OCI-LY1 (cell line): Measurements from ENCODE around the gene NUDT14.

Source experiments
- H2AFZ ChIP-seq: fragments of 200-600 bp; sonication (generic), shearing (Covaris generic); 2 replicates; pipeline ENCODE4 v1.6.0; 2014; ENCODE audit warnings: antibody characterized with exemption, mild to moderate bottlenecking, low read length
- H3F3A ChIP-seq: fragments of 200-600 bp; sonication (generic), shearing (Covaris generic); 2 replicates; pipeline ENCODE4 v1.6.0; 2014; ENCODE audit warnings: mild to moderate bottlenecking, antibody characterized with exemption, low read length, moderate library complexity; ENCODE audit not compliant: insufficient read depth
- H3K27ac ChIP-seq: fragments of 200-600 bp; sonication (generic); 2 replicates; pipeline ENCODE4 v1.5.1; 2014; ENCODE audit warnings: low read length, mixed run types, mild to moderate bottlenecking, low read depth; ENCODE audit not compliant: poor library complexity, severe bottlenecking
- H3K27me3 ChIP-seq: fragments of 200-600 bp; sonication (generic); 2 replicates; pipeline ENCODE4 v1.6.0; 2014; ENCODE audit warnings: antibody characterized with exemption, mild to moderate bottlenecking, low read length, moderate library complexity; ENCODE audit not compliant: insufficient read depth
- H3K36me3 ChIP-seq: fragments of 200-600 bp; sonication (generic); 2 replicates; pipeline ENCODE4 v1.6.1; 2014; ENCODE audit warnings: mild to moderate bottlenecking, antibody characterized with exemption, low read length, moderate library complexity, mixed read lengths; ENCODE audit not compliant: insufficient read depth
- H3K4me1 ChIP-seq: fragments of 200-600 bp; sonication (generic); 2 replicates; pipeline ENCODE4 v1.5.1; 2014; ENCODE audit warnings: mild to moderate bottlenecking, low read length, moderate library complexity; ENCODE audit not compliant: insufficient read depth, severe bottlenecking
- H3K4me2 ChIP-seq: fragments of 200-600 bp; sonication (generic), shearing (Covaris generic); 2 replicates; pipeline ENCODE4 v1.6.1; 2014; ENCODE audit warnings: low read length
- H3K4me3 ChIP-seq: fragments of 200-600 bp; sonication (generic); 2 replicates; pipeline ENCODE4 v1.5.1; 2014; ENCODE audit warnings: low read length, low read depth, mild to moderate bottlenecking, mixed read lengths; ENCODE audit not compliant: poor library complexity, severe bottlenecking
- H3K79me2 ChIP-seq: fragments of 200-600 bp; shearing (Covaris generic); 2 replicates; pipeline ENCODE4 v1.6.1; 2016; ENCODE audit warnings: mixed run types, low read length, mixed read lengths; ENCODE audit not compliant: insufficient read depth
- H3K9ac ChIP-seq: fragments of 200-600 bp; sonication (generic), shearing (Covaris generic); 2 replicates; pipeline ENCODE4 v1.6.1; 2014; ENCODE audit warnings: mild to moderate bottlenecking, low read length, mixed read lengths
- H3K9me2 ChIP-seq: fragments of 200-600 bp; sonication (generic), shearing (Covaris generic); 2 replicates; pipeline ENCODE4 v1.6.1; 2014; ENCODE audit warnings: low read depth, mild to moderate bottlenecking, low read length, mixed read lengths
- H3K9me3 ChIP-seq: fragments of 200-600 bp; shearing (Covaris generic); 2 replicates; pipeline ENCODE4 v1.6.1; 2014; ENCODE audit warnings: low read length, mixed read lengths
- H4K20me1 ChIP-seq: fragments of 200-600 bp; sonication (generic), shearing (Covaris generic); 2 replicates; pipeline ENCODE4 v1.6.0; 2016; ENCODE audit warnings: mild to moderate bottlenecking, low read length; ENCODE audit not compliant: insufficient read depth
- EZH2 ChIP-seq: fragments of 200-600 bp; sonication (generic), shearing (Covaris generic); IDR thresholded peaks from 2 replicates; pipeline ENCODE4 v1.8.0; 2017; ENCODE audit warnings: borderline replicate concordance, mixed run types, mild to moderate bottlenecking, antibody characterized with exemption, low read length, moderate library complexity, mixed read lengths
- TF ChIP-seq, protein P1 (sequence below): fragments of 200-600 bp; sonication (generic), shearing (Covaris generic); IDR thresholded peaks from 2 replicates; pipeline ENCODE4 v1.5.1; 2017; ENCODE audit warnings: mild to moderate bottlenecking, antibody characterized with exemption, low read length, moderate library complexity, mixed read lengths

The NUDT14 gene

DNA sequence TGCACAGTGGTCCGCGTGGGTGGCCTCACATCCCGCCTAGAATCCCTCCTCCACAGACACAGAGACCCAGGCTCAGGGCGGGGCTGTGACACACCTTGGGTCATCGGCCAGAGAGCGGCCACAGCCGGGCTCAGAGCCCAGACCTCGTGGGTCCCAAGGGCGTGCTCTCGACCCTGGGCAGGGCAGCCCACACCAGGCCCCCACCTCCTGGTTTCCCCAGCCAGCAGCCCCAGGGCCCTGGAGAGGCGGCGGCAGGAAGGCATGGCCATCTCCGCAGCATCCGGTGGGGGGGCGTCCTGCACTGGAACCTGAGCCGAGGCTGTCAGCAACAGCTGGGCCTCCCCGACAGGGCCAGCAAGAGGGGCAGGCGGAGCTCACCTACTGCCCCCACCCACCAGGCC lies 27.8 kb downstream of the NUDT14 start:
- Histone ChIP-seq H3K4me1 (no peaks in the 10 kb centered on the region), H3K27ac (no peak overlapping the region), H3K27me3 (peaks cover 4% of the 10 kb centered on the region; the same call in 1 of the 2 replicates), H3K9me2 (no peaks in the 10 kb centered on the region), H3K79me2 (no peaks in the 10 kb centered on the region), H3K9me3 (no peaks in the 10 kb centered on the region), H3K36me3 (no peaks in the 10 kb centered on the region), H4K20me1 (no peaks in the 10 kb centered on the region), H3K9ac (no peak overlapping the region), H2AFZ (no peak overlapping the region), H3K4me2 (no peak overlapping the region), H3K4me3 (no peak overlapping the region), H3F3A (no peaks in the 10 kb centered on the region)
- TF ChIP-seq, protein P1, sequence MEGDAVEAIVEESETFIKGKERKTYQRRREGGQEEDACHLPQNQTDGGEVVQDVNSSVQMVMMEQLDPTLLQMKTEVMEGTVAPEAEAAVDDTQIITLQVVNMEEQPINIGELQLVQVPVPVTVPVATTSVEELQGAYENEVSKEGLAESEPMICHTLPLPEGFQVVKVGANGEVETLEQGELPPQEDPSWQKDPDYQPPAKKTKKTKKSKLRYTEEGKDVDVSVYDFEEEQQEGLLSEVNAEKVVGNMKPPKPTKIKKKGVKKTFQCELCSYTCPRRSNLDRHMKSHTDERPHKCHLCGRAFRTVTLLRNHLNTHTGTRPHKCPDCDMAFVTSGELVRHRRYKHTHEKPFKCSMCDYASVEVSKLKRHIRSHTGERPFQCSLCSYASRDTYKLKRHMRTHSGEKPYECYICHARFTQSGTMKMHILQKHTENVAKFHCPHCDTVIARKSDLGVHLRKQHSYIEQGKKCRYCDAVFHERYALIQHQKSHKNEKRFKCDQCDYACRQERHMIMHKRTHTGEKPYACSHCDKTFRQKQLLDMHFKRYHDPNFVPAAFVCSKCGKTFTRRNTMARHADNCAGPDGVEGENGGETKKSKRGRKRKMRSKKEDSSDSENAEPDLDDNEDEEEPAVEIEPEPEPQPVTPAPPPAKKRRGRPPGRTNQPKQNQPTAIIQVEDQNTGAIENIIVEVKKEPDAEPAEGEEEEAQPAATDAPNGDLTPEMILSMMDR: no peak
- no peak for TF ChIP-seq EZH2

DNA sequence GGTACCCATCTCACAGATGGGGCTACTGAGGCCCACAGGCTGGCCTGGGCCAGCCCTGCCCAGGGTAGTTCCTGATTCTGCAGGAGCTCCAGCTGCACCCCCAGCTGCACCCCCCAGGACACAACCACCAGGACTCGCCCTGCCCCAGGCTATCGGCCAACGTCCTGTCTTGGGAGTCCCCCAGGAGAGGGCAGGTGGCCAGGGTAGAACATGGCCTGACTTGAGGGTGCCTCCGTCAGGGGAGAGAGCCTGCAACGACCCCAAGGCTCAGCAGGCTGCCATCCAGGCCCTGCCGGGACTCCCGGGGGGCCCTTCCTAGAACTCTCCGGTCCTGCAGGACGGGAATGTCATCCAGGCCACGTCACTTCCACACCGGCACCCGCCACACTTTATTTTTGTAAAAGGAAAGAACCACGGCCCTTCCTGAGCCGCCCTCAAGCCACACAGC lies 28.3 kb downstream of the NUDT14 start:
- TF ChIP-seq EZH2: no peak
- TF ChIP-seq, protein P1: no peak
- H3K36me3 ChIP-seq: no peaks in the 10 kb centered on the region
- no peak overlapping the region for H3K27ac ChIP-seq
- H3K79me2 ChIP-seq: no peaks in the 10 kb centered on the region
- no peaks in the 10 kb centered on the region for H4K20me1 ChIP-seq
- no peaks in the 10 kb centered on the region for H3K9me2 ChIP-seq
- no peak overlapping the region for H3K4me2 ChIP-seq
- no peak overlapping the region for H3K9ac ChIP-seq
- H3F3A ChIP-seq: no peaks in the 10 kb centered on the region
- H3K4me1 ChIP-seq: no peaks in the 10 kb centered on the region
- peaks cover 4% of the 10 kb centered on the region; the same call in 1 of the 2 replicates for H3K27me3 ChIP-seq
- no peak overlapping the region for H3K4me3 ChIP-seq
- H3K9me3 ChIP-seq: no peaks in the 10 kb centered on the region
- no peak overlapping the region for H2AFZ ChIP-seq

DNA sequence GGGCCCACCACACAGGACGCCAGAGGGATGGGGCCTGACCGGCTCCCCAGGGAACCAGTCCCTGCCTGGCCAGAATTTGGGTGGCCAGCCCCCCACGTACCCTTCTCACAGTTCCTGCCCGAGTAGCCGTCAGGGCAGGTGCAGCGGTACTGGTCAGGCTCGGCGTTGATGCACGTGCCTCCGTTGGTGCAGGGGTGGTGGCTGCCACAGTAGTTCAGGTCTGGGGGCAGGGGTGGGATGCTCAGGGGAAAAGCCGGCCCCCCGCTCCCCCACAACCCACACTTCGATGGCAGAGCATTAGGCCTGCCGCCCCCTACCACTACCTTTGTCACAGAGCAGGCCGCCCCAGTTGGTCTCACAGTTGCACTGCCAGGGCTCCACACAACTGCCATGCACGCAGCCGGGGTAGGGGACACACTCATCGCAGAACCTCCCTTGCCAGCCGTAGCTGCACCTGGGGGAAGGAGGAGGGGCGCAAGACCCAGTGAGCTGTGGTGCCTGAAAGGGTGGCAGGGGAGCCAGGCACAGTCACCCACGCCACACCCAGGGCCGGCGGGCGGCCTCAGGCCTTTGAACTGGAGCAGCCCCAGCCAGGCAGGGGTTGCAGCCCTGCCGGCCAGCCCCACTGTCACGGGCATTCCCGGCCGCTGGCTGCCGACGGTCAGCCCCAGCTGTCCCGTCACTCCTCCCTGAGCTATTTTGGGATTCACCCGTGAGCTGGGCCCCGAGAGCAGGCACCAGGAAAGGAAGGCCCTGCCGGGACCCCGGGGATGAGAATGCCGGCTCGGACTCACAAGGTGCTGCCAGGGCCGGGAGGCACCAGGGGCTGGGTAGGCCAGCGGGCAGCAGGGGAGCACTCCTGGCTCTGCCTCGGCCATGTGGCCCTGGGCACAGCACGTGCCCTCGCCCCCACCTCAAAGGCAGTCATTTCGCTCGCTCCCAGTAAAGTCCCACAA lies 29.0 kb downstream of the NUDT14 start:
- H3K36me3 ChIP-seq: no peaks in the 10 kb centered on the region
- no peak overlapping the region for H3K9ac ChIP-seq
- no peaks in the 10 kb centered on the region for H3K4me1 ChIP-seq
- no peaks in the 10 kb centered on the region for H3K79me2 ChIP-seq
- H3K27me3 ChIP-seq: peaks cover 4% of the 10 kb centered on the region; the same call in 1 of the 2 replicates
- H4K20me1 ChIP-seq: no peaks in the 10 kb centered on the region
- TF ChIP-seq, protein P1: no peak
- TF ChIP-seq EZH2: no peak
- no peak overlapping the region for H3K4me3 ChIP-seq
- H3F3A ChIP-seq: no peaks in the 10 kb centered on the region
- no peaks in the 10 kb centered on the region for H3K9me2 ChIP-seq
- H3K27ac ChIP-seq: no peak overlapping the region
- H3K9me3 ChIP-seq: no peaks in the 10 kb centered on the region
- no peak overlapping the region for H3K4me2 ChIP-seq
- no peak overlapping the region for H2AFZ ChIP-seq
